Kidney (tissue), 14 donors: ENCODE data around the gene ZNF830. TPM values are rescaled to one million over a fixed set of nuclear protein-coding genes. Genes with fewer than 3 reads are reported as not detected.

Source experiments
- DNase-seq, 5 donors: peaks; one replicate each; pipeline ENCODE4 v3.0.0-alpha.2; 2013 to 2020
- FAIRE-seq: peaks from 2 replicates; lab custom pipeline; 2012; peaks lifted over from hg19 to GRCh38; lab: Jason Lieb, UNC
- H3K27ac ChIP-seq, 2 donors: one replicate each; pipeline ENCODE4 v1.7.0; 2013; ENCODE audit warnings: low read depth in 2 of 2, low read length in 2 of 2, inconsistent platforms in 1 of 2
- H3K27me3 ChIP-seq: one replicate; pipeline ENCODE4 v1.7.1; 2013; ENCODE audit warnings: low read length, inconsistent platforms; ENCODE audit not compliant: control insufficient read depth, insufficient read depth
- H3K36me3 ChIP-seq, 3 donors: one replicate each; pipeline versions ENCODE4 v1.7.0 to v1.7.1; 2013; ENCODE audit warnings: low read length in 3 of 3, control low read depth in 1 of 3, inconsistent platforms in 1 of 3; ENCODE audit not compliant: insufficient read depth in 3 of 3, control insufficient read depth in 2 of 3
- H3K4me1 ChIP-seq, 3 donors: one replicate each; pipeline versions ENCODE4 v1.7.0 to v1.7.1; 2013; ENCODE audit warnings: low read length in 3 of 3, inconsistent platforms in 1 of 3, low read depth in 1 of 3; ENCODE audit not compliant: control insufficient read depth in 2 of 3, insufficient read depth in 2 of 3
- H3K4me3 ChIP-seq, 3 donors: one replicate each; pipeline versions ENCODE4 v1.7.0 to v1.8.1; 2013; ENCODE audit warnings: low read length in 3 of 3, control low read depth in 1 of 3, inconsistent platforms in 1 of 3
- H3K9ac ChIP-seq, 3 donors: one replicate each; pipeline versions ENCODE4 v1.7.0 to v1.7.1; 2013; ENCODE audit warnings: low read length in 3 of 3, control low read depth in 1 of 3, inconsistent platforms in 1 of 3
- H3K9me3 ChIP-seq, 3 donors: one replicate each; pipeline versions ENCODE4 v1.7.0 to v1.7.1; 2013; ENCODE audit warnings: low read length in 3 of 3, control low read depth in 1 of 3, inconsistent platforms in 1 of 3; ENCODE audit not compliant: control insufficient read depth in 2 of 3, insufficient read depth in 1 of 3
- CTCF ChIP-seq: IDR thresholded peaks from 3 replicates; pipeline ENCODE4 v1.5.1; 2012; ENCODE audit warnings: mild to moderate bottlenecking, moderate library complexity, borderline replicate concordance; ENCODE audit not compliant: insufficient read depth; ENCODE audit errors: extremely low read depth
- intact Hi-C: fragments of 100-400 bp; cut with DNase I; formaldehyde crosslinking; loops from one replicate; pipeline ENCODE4 v1.11.1; 2022
- polyA plus RNA-seq: library from polyadenylated mRNA; stranded (reverse); fragments of 350-450 nt; fragmentation: Illumina TruSeq; extraction: RNeasy Lipid Tissue Mini Kit (QIAGEN cat#74804); gene quantifications from one replicate; pipeline ENCODE4 v1.2.3, GENCODE V29; 2014; ENCODE audit warnings: low read depth, low replicate concordance; ENCODE audit not compliant: insufficient read depth
- total RNA-seq: library from RNA; stranded (reverse); fragmentation: NEBNext Ultra II Directional; extraction: Animal tissue kit (Norgen Biotek cat#: 25700); gene quantifications from one replicate; pipeline ENCODE4 v1.2.1, GENCODE V29; 2021
- donor health status: control.
- donor health status: control.
- donor health status: control.
- donor health status: control.
- donor health status: control.
- donor health status: DM: yes; HTN: yes; CAD: no.
- donor health status: Normal renal cell carcinoma (clear cell type).

The ZNF830 gene
- total and polyA plus RNA-seq, 2 donors from 2014 or later = 10.0 to 16.8 TPM

- DNase-seq (no peak), FAIRE-seq (no peak)
- no peak for TF ChIP-seq CTCF
- Histone ChIP-seq H3K36me3 (no peaks in the 10 kb centered on the region), H3K9me3 (peaks cover 0 to 3% (median 0%) of the 10 kb centered on the region in 3 donors), H3K27ac (no peak overlapping the region), H3K27me3 (no peaks in the 10 kb centered on the region), H3K4me1 (no peaks in the 10 kb centered on the region), H3K9ac (no peak overlapping the region), H3K4me3 (no peak overlapping the region)
- intact Hi-C loops = no loop called here
Observed at GRCh38 chr17:34916120-34916519, 45.2 kb upstream of the ZNF830 start.

- FAIRE-seq = no peak
- Histone ChIP-seq H3K36me3 (no peaks in the 10 kb centered on the region), H3K9me3 (peaks cover 0 to 3% (median 0%) of the 10 kb centered on the region in 3 donors), H3K4me3 (no peak overlapping the region), H3K9ac (no peak overlapping the region), H3K27ac (no peak overlapping the region), H3K27me3 (no peaks in the 10 kb centered on the region), H3K4me1 (no peaks in the 10 kb centered on the region)
- TF ChIP-seq CTCF = no peak
- intact Hi-C loops = no loop called here
- DNase-seq = no peak
Observed at GRCh38 chr17:34917381-34917780, 44.0 kb upstream of the ZNF830 start.

GRCh38 chr17:34920676-34921075 is 40.7 kb upstream of the ZNF830 start:
- intact Hi-C loops = no loop called here
- no peaks in the 10 kb centered on the region for H3K27me3 ChIP-seq

More at GRCh38 chr17:34920676-34921075, 40.7 kb upstream of the ZNF830 start:
- H3K4me3 ChIP-seq = no peak overlapping the region
- H3K9ac ChIP-seq = no peak overlapping the region
- no peaks in the 10 kb centered on the region for H3K4me1 ChIP-seq
- DNase-seq = no peak
- TF ChIP-seq CTCF = no peak
- no peaks in the 10 kb centered on the region for H3K36me3 ChIP-seq
- H3K9me3 ChIP-seq = no peaks in the 10 kb centered on the region
- no peak for FAIRE-seq
- H3K27ac ChIP-seq = no peak overlapping the region
